ENCODE measurements around the gene KRTAP4-16. TPM values are rescaled to one million over a fixed set of nuclear protein-coding genes. Genes with fewer than 3 reads are reported as not detected.
"Not testable (repeated sequence)": the region's sequence is repeated elsewhere in the genome, so short reads cannot be mapped to it uniquely, and the experiment has no call there.

The KRTAP4-16 gene
- polyA plus RNA-seq, result not detected
- long read RNA-seq, donor 1, result 0 reads
- long read RNA-seq, donor 2, result 0 reads
- long read RNA-seq, donor 3, result 0 reads
- long read RNA-seq, donor 4, result 0 reads
- long read RNA-seq, donor 5, result 0 reads
- long read RNA-seq, donor 6, result 0 reads
- long read RNA-seq, donor 7, result 0 reads
- long read RNA-seq, donor 8, result 0 reads
- long read RNA-seq, donor 9, result 0 reads
- long read RNA-seq, donor 10, result 0 reads

DNA sequence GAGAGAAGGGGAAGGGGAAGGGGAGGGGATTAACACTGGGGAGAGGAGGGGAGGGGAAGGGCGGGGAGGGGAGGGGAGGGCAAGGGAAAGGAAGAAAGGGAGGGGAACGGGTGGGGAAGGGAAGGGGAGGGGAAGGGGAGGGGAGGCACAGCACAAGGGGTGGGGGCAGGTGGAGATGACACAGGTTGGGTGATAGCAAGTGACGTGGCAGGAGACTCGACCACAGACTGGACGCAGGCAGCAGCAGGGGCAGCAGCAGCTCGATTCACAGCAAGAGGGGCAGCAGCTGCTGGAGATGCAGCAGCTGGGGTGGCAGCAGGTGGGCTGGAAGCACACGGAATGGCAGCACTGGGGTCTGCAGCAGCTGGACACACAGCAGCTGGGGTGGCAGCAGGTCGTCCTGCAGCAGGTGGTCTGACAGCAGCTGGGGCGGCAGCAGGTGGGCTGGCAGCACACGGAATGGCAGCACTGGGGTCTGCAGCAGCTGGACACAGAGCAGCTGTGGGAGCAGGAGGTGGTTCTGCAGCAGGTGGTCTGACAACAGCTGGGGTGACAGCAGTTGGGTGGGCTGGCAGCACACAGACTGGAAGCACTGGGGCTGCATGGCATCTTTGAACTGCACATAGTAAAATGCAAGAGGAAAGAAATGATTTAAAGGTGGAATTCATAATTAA, at the start of gene KRTAP4-16:
TSS of gene KRTAP4-16 (minus strand) at position 624 of the 674 bp plus-strand sequence. CDS start at position 624, 0 bp downstream.
- no peak within 1 kb of the TSS for H3K4me3 ChIP-seq (ENCODE audit: low read depth in 1 of 3, low read length in 3 of 3)
- peaks cover 0 to 2% (median 0%) of the 10 kb centered on the region in 3 donors for H3K27me3 ChIP-seq (ENCODE audit: control insufficient read depth in 3 of 3, insufficient read depth in 3 of 3, low read length in 3 of 3)
- DNase-seq (no peak), FAIRE-seq (no peak)
- H3K9me3 ChIP-seq (ENCODE audit: control insufficient read depth in 2 of 2, insufficient read depth in 1 of 2, low read depth in 1 of 2, low read length in 1 of 2), result no peaks in the 10 kb centered on the region
- WGBS, 3 donors, result 48 to 58% (median 51%) methylated on average over 8 to 10 of the region's 10 CpGs
- H3K27ac ChIP-seq (ENCODE audit: low read depth in 1 of 3, low read length in 2 of 3), result no peak within 1 kb of the TSS
- no peaks in the 10 kb centered on the region for H3K4me1 ChIP-seq (ENCODE audit: control insufficient read depth in 3 of 3, insufficient read depth in 2 of 3, low read depth in 1 of 3, low read length in 2 of 3)
- no peaks in the 10 kb centered on the region for H3K36me3 ChIP-seq (ENCODE audit: control insufficient read depth in 3 of 3, insufficient read depth in 2 of 3, low read depth in 1 of 3, low read length in 3 of 3)

DNA sequence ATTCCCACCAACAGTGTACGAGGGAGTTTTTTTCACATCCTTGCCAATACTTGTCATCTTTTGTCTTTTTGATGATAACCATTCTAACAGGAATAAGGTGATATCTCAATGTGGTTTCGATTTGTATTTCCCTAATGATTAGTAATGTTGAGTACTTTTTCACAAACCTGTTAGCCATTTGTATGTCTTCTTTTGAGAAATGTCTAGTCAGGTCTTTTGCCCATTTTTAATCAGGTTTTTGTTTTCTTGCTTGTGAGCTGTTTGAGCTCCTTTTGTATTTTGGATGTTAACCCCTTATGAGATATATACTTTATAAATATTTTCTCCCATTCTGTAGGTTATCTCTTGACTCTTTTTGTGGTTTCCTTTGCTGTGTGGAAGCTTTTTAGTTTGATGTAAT, 49.5 kb upstream of the KRTAP4-16 start:
- H3K36me3 ChIP-seq (ENCODE audit: control insufficient read depth in 3 of 3, insufficient read depth in 2 of 3, low read depth in 1 of 3, low read length in 3 of 3), result no peaks in the 10 kb centered on the region
- peaks cover 0 to 4% of the 10 kb centered on the region in 2 donors for H3K9me3 ChIP-seq (ENCODE audit: control insufficient read depth in 2 of 2, insufficient read depth in 1 of 2, low read depth in 1 of 2, low read length in 1 of 2)
- H3K27me3 ChIP-seq (ENCODE audit: control insufficient read depth in 3 of 3, insufficient read depth in 3 of 3, low read length in 3 of 3), result peaks cover 0 to 7% (median 2%) of the 10 kb centered on the region in 3 donors
- no peak overlapping the region for H3K27ac ChIP-seq (ENCODE audit: low read depth in 1 of 3, low read length in 2 of 3)
- no peak for FAIRE-seq
- no peaks in the 10 kb centered on the region for H3K4me1 ChIP-seq (ENCODE audit: control insufficient read depth in 3 of 3, insufficient read depth in 2 of 3, low read depth in 1 of 3, low read length in 2 of 3)
- H3K4me3 ChIP-seq (ENCODE audit: low read depth in 1 of 3, low read length in 3 of 3), result no peak overlapping the region
- no peak for DNase-seq
- 79 to 82% (median 81%) methylated on average over 2 of the region's 2 CpGs for WGBS, 3 donors

DNA sequence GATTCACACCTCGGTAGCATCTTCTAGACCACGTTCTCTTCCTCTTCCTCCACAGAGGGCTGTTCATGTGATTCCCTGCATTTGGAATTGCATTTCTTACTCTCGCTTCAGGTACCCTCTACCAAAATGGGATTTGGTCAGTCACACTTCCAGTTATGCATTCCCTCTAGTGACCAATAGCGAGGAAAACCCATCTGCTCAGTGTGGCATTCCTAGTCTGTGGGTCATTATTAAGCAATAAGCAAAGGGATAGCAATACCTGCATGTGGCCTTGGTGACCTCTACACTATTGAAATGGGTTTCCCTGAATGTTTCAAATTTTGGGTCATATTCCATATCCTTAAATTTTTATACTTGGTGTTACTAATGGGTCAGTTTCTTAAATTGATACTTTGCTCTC, 48.0 kb upstream of the KRTAP4-16 start:
- FAIRE-seq, result no peak
- WGBS, 3 donors, result 80 to 92% (median 85%) methylated on average over 4 of the region's 4 CpGs
- Histone ChIP-seq H3K9me3 (ENCODE audit: control insufficient read depth in 2 of 2, insufficient read depth in 1 of 2, low read depth in 1 of 2, low read length in 1 of 2) (peaks cover 0 to 4% of the 10 kb centered on the region in 2 donors), H3K27ac (ENCODE audit: low read depth in 1 of 3, low read length in 2 of 3) (no peak overlapping the region), H3K4me3 (ENCODE audit: low read depth in 1 of 3, low read length in 3 of 3) (no peak overlapping the region), H3K4me1 (ENCODE audit: control insufficient read depth in 3 of 3, insufficient read depth in 2 of 3, low read depth in 1 of 3, low read length in 2 of 3) (no peaks in the 10 kb centered on the region), H3K36me3 (ENCODE audit: control insufficient read depth in 3 of 3, insufficient read depth in 2 of 3, low read depth in 1 of 3, low read length in 3 of 3) (no peaks in the 10 kb centered on the region), H3K27me3 (ENCODE audit: control insufficient read depth in 3 of 3, insufficient read depth in 3 of 3, low read length in 3 of 3) (peaks cover 0 to 7% (median 2%) of the 10 kb centered on the region in 3 donors)
- no peak for DNase-seq

DNA sequence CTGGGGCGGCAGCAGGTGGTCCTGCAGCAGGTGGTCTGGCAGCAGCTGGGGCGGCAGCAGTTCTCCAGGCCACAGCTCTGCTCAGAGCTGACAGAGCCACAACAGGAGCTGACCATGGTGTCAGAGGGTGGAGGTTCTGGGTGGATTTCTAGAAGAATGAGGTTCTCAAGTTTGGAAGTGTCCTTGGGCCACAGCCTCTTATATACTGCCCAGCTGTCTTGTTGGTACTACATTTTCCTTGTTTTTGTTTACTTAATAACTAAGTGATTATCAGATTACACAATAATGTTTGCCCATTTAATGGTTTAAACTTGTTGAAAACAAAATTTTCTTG, 47.6 kb upstream of the KRTAP4-16 start, which contains the start of gene KRTAP4-5:
TSS of gene KRTAP4-5 (minus strand) at position 174 of the 334 bp plus-strand sequence. CDS start at position 116, 58 bp downstream.
- peaks cover 0 to 7% (median 2%) of the 10 kb centered on the region in 3 donors for H3K27me3 ChIP-seq (ENCODE audit: control insufficient read depth in 3 of 3, insufficient read depth in 3 of 3, low read length in 3 of 3)
- H3K4me1 ChIP-seq (ENCODE audit: control insufficient read depth in 3 of 3, insufficient read depth in 2 of 3, low read depth in 1 of 3, low read length in 2 of 3), result no peaks in the 10 kb centered on the region
- H3K9me3 ChIP-seq (ENCODE audit: control insufficient read depth in 2 of 2, insufficient read depth in 1 of 2, low read depth in 1 of 2, low read length in 1 of 2), result peaks cover 0 to 3% of the 10 kb centered on the region in 2 donors
- 53 to 68% (median 66%) methylated on average over 2 of the region's 2 CpGs for WGBS, 3 donors
- FAIRE-seq (no peak), DNase-seq (no peak)
- no peaks in the 10 kb centered on the region for H3K36me3 ChIP-seq (ENCODE audit: control insufficient read depth in 3 of 3, insufficient read depth in 2 of 3, low read depth in 1 of 3, low read length in 3 of 3)
- no peak within 1 kb of the TSS for H3K4me3 ChIP-seq (ENCODE audit: low read depth in 1 of 3, low read length in 3 of 3)
- no peak within 1 kb of the TSS for H3K27ac ChIP-seq (ENCODE audit: low read depth in 1 of 3, low read length in 2 of 3)

DNA sequence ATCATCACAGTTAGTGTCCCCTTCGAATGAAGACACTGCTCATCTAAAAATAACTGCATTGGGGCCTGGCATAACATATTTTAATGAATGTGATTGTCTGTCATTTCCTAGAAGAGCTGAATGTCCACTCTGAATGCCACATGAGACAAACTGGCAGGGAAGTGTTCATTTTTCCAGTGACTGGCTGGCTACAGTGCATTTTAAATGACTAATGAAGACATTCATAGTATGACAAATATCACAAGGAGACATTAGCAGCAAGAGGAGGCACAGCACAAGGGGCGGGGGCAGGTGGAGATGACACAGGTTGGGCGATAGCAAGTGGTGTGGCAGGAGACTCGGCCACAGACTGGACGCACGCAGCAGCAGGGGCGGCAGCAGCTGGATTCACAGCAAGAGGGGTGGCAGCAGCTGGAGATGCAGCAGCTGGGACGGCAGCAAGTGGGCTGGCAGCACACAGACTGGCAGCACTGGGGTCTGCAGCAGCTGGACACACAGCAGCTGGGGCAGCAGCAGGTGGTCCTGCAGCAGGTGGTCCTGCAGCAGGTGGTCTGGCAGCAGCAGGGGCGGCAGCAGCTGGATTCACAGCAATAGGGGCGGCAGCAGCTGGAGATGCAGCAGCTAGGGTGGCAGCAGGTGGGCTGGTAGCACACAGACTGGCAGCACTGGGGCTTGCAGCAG, 47.1 kb upstream of the KRTAP4-16 start:
- not testable (repeated sequence) for FAIRE-seq; H3K4me1 ChIP-seq (ENCODE audit: control insufficient read depth in 3 of 3, insufficient read depth in 2 of 3, low read depth in 1 of 3, low read length in 2 of 3); DNase-seq; H3K36me3 ChIP-seq (ENCODE audit: control insufficient read depth in 3 of 3, insufficient read depth in 2 of 3, low read depth in 1 of 3, low read length in 3 of 3); H3K27me3 ChIP-seq (ENCODE audit: control insufficient read depth in 3 of 3, insufficient read depth in 3 of 3, low read length in 3 of 3); H3K9me3 ChIP-seq (ENCODE audit: control insufficient read depth in 2 of 2, insufficient read depth in 1 of 2, low read depth in 1 of 2, low read length in 1 of 2); H3K27ac ChIP-seq (ENCODE audit: low read depth in 1 of 3, low read length in 2 of 3); H3K4me3 ChIP-seq (ENCODE audit: low read depth in 1 of 3, low read length in 3 of 3)
- 82 to 86% (median 83%) methylated on average over 8 to 10 of the region's 10 CpGs for WGBS, 3 donors

DNA sequence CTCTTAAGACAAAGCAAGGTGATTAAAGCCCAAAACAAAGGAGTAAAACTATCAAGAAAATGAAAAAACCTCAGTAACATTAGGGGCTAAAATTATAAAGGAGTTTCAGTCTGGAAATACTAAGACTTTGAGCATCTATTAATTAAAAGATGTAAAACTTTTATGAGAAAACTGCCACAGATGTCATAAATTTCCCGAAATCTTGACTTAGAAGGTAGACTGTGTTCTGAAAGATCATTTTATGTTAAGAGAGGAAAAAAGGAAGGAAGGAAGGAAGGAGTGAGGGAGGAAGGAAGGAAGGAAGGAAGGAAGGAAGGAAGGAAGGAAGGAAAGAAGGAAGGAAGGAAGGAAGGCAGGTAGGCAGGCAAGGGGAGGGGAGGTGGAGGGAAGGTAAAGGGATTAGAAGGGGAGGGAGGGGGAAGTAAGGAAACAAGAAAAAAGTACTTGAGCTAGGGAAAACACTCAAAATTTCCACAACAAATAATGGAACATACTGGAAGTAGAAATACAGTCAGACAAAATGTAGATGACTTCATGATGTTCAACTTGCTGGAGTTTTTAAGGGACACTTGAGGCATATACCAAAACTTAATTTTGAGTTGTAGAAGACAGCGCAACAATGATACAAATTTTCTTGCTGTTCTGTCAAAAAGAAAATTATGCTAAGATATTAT, 45.7 kb upstream of the KRTAP4-16 start:
- no peak for FAIRE-seq
- no peak overlapping the region for H3K27ac ChIP-seq (ENCODE audit: low read depth in 1 of 3, low read length in 2 of 3)
- 88 to 92% (median 89%) methylated on average over 2 of the region's 2 CpGs for WGBS, 3 donors

DNA sequence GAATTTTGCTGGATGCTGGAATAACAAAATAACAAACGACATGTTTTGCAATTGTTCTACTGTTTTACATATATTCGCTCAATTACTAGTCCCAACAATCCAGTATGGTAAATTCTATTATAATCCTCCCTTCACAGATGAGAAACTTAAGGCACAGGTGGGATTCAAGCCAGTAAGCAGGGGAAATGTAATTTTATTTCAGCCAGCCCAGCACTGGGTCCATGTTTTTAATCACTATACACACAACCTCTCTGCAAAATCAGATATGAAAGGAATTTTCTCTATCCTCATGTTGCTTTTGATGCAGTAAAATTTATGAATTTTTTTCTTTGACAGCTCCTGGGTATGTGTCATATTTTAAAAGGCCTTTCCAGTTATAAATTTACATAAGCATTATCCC, 43.3 kb upstream of the KRTAP4-16 start:
- H3K4me1 ChIP-seq (ENCODE audit: control insufficient read depth in 3 of 3, insufficient read depth in 2 of 3, low read depth in 1 of 3, low read length in 2 of 3), result no peaks in the 10 kb centered on the region
- FAIRE-seq (no peak), DNase-seq (no peak)
- H3K27me3 ChIP-seq (ENCODE audit: control insufficient read depth in 3 of 3, insufficient read depth in 3 of 3, low read length in 3 of 3), result peaks cover 0 to 7% (median 2%) of the 10 kb centered on the region in 3 donors
- no peak overlapping the region for H3K27ac ChIP-seq (ENCODE audit: low read depth in 1 of 3, low read length in 2 of 3)
- H3K36me3 ChIP-seq (ENCODE audit: control insufficient read depth in 3 of 3, insufficient read depth in 2 of 3, low read depth in 1 of 3, low read length in 3 of 3), result no peaks in the 10 kb centered on the region
- peaks cover 0 to 9% of the 10 kb centered on the region in 2 donors for H3K9me3 ChIP-seq (ENCODE audit: control insufficient read depth in 2 of 2, insufficient read depth in 1 of 2, low read depth in 1 of 2, low read length in 1 of 2)
- WGBS, 3 donors, result 89 to 93% (median 90%) methylated on average over 2 of the region's 2 CpGs
- H3K4me3 ChIP-seq (ENCODE audit: low read depth in 1 of 3, low read length in 3 of 3), result no peak overlapping the region

More for the DNA sequence above, 45.7 kb upstream of the KRTAP4-16 start:
- no peak for DNase-seq
- Histone ChIP-seq H3K4me1 (ENCODE audit: control insufficient read depth in 3 of 3, insufficient read depth in 2 of 3, low read depth in 1 of 3, low read length in 2 of 3) (no peaks in the 10 kb centered on the region), H3K36me3 (ENCODE audit: control insufficient read depth in 3 of 3, insufficient read depth in 2 of 3, low read depth in 1 of 3, low read length in 3 of 3) (no peaks in the 10 kb centered on the region), H3K9me3 (ENCODE audit: control insufficient read depth in 2 of 2, insufficient read depth in 1 of 2, low read depth in 1 of 2, low read length in 1 of 2) (peaks cover 0 to 9% of the 10 kb centered on the region in 2 donors), H3K27me3 (ENCODE audit: control insufficient read depth in 3 of 3, insufficient read depth in 3 of 3, low read length in 3 of 3) (peaks cover 0 to 7% (median 2%) of the 10 kb centered on the region in 3 donors), H3K4me3 (ENCODE audit: low read depth in 1 of 3, low read length in 3 of 3) (no peak overlapping the region)

DNA sequence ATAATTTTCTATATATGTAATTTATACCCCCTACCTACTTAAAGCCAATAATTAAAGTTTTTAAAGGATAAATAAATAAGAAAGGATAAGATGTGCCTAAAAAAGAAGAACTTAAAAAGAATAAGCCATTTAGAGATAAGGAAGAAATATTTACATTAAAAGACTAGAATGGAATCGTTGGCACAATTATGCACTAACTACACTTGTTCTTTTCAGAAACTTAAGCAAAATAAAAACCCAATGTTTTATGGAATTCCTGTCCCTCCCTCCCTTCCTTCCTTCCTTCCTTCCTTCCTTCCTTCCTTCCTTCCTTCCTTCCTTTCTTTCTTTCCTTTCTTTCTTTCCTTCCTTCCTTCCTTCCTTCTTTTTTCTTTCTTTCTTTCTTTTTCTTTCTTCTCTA, 42.8 kb upstream of the KRTAP4-16 start:
- DNase-seq (no peak), FAIRE-seq (no peak)
- no peaks in the 10 kb centered on the region for H3K4me1 ChIP-seq (ENCODE audit: control insufficient read depth in 3 of 3, insufficient read depth in 2 of 3, low read depth in 1 of 3, low read length in 2 of 3)
- no peak overlapping the region for H3K27ac ChIP-seq (ENCODE audit: low read depth in 1 of 3, low read length in 2 of 3)
- peaks cover 0 to 4% (median under 1%) of the 10 kb centered on the region in 3 donors for H3K27me3 ChIP-seq (ENCODE audit: control insufficient read depth in 3 of 3, insufficient read depth in 3 of 3, low read length in 3 of 3)
- no peaks in the 10 kb centered on the region for H3K36me3 ChIP-seq (ENCODE audit: control insufficient read depth in 3 of 3, insufficient read depth in 2 of 3, low read depth in 1 of 3, low read length in 3 of 3)
- peaks cover 0 to 9% of the 10 kb centered on the region in 2 donors for H3K9me3 ChIP-seq (ENCODE audit: control insufficient read depth in 2 of 2, insufficient read depth in 1 of 2, low read depth in 1 of 2, low read length in 1 of 2)
- WGBS, 3 donors, result 84 to 94% (median 84%) methylated on average over 1 of the region's 1 CpG
- H3K4me3 ChIP-seq (ENCODE audit: low read depth in 1 of 3, low read length in 3 of 3), result no peak overlapping the region

Data from small intestine (tissue), 16 donors.